Calu3 (cell line): Measurements from ENCODE around the gene HOXA7. TPM values are rescaled to one million over a fixed set of nuclear protein-coding genes. Genes with fewer than 3 reads are reported as not detected.

Experiments
- BruUV-seq: library from RNA; stranded (reverse); fragments of 400-500 nt; replicated peaks from 2 replicates; lab custom pipeline; 2021; lab: Mats Ljungman, UMichigan
- CTCF ChIA-PET: fragments of 300-600 bp; sonication (Branson Sonifier 250); formaldehyde crosslinking; loops from one replicate; lab custom pipeline; 2022; ENCODE audit warnings: antibody characterized with exemption; lab: Charles Lee
- DNase-seq: peaks from one replicate; pipeline ENCODE4 v3.0.0; 2022
- H3K27ac Mint-ChIP-seq: one replicate; pipeline ENCODE4 v1.8.0; 2022; ENCODE audit warnings: mixed read lengths; ENCODE audit not compliant: unreplicated experiment
- H3K27me3 Mint-ChIP-seq: one replicate; pipeline ENCODE4 v1.8.0; 2022; ENCODE audit warnings: mixed read lengths; ENCODE audit not compliant: unreplicated experiment
- H3K36me3 Mint-ChIP-seq: one replicate; pipeline ENCODE4 v1.8.0; 2022; ENCODE audit warnings: mild to moderate bottlenecking, moderate library complexity, mixed read lengths; ENCODE audit not compliant: insufficient read depth, unreplicated experiment
- H3K4me1 Mint-ChIP-seq: one replicate; pipeline ENCODE4 v1.8.0; 2022; ENCODE audit warnings: mild to moderate bottlenecking, low read depth, mixed read lengths; ENCODE audit not compliant: unreplicated experiment
- H3K4me3 Mint-ChIP-seq: one replicate; pipeline ENCODE4 v1.8.0; 2022; ENCODE audit warnings: mild to moderate bottlenecking, low read depth, moderate library complexity, mixed read lengths; ENCODE audit not compliant: unreplicated experiment
- H3K9me3 Mint-ChIP-seq: one replicate; pipeline ENCODE4 v1.8.0; 2022; ENCODE audit warnings: low read depth, mixed read lengths; ENCODE audit not compliant: unreplicated experiment
- intact Hi-C: fragments of 100-400 bp; cut with micrococcal nuclease; formaldehyde crosslinking; loops from one replicate; pipeline ENCODE4 v1.10.0; 2022; ENCODE audit not compliant: unreplicated experiment
- total RNA-seq: library from RNA; stranded (reverse); gene quantifications from 2 replicates; pipeline ENCODE4 v1.2.3, GENCODE V29; 2022
- TF ChIP-seq, protein P1 (sequence below): fragments of 200-600 bp; IDR thresholded peaks from one replicate; pipeline ENCODE4 v1.8.0; 2022; ENCODE audit warnings: antibody characterized with exemption; ENCODE audit not compliant: unreplicated experiment

HOXA7 gene
- total RNA-seq, 1 experiment from 2014 or later = not detected

DNA sequence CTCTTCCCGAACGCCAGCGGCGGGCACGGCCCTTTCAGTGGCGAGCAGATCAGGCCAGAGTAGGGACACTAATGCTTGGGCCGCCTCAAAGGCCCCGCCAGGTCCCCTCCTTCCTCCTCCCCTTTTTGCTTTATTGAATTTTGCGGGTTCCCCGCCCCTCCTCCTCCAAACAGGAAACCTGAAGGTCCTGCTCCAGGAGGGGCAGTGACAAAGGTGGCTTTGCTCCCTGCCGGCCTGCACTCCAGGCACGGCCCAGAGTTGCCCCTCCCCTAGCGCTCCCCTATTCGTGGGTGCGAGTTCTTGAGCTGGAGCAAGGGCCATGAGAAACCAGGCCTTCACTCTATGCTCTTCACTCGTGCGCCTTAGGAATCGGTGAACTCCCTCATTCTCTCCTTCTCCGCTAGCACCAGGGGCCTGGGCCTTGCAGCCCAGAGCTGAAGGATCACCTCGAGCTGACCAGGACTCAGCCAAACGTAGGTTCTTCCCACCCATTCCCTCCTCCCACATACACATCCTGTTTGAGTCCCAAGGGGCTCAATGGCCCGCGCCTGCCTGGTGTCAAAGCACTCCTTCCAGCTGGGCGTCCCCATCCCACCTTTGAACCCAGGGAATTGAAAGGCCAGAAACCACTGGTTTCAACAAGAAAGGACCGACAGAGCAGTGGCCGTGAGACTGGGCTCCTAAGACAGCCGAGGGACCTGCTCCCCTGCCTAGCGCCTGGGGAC is 8.3 kb downstream of the HOXA7 start:
- no TSS peak for BruUV-seq
- CTCF ChIA-PET = interaction anchor here (0.6 to 1.3 kb wide), 4 partner anchors 285 to 771 kb away, joined by 3 to 5 read pairs (median 4); no protein-coding TSS in a partner anchor
- peaks cover 11% of the 10 kb centered on the region for H3K4me1 Mint-ChIP-seq

DNA sequence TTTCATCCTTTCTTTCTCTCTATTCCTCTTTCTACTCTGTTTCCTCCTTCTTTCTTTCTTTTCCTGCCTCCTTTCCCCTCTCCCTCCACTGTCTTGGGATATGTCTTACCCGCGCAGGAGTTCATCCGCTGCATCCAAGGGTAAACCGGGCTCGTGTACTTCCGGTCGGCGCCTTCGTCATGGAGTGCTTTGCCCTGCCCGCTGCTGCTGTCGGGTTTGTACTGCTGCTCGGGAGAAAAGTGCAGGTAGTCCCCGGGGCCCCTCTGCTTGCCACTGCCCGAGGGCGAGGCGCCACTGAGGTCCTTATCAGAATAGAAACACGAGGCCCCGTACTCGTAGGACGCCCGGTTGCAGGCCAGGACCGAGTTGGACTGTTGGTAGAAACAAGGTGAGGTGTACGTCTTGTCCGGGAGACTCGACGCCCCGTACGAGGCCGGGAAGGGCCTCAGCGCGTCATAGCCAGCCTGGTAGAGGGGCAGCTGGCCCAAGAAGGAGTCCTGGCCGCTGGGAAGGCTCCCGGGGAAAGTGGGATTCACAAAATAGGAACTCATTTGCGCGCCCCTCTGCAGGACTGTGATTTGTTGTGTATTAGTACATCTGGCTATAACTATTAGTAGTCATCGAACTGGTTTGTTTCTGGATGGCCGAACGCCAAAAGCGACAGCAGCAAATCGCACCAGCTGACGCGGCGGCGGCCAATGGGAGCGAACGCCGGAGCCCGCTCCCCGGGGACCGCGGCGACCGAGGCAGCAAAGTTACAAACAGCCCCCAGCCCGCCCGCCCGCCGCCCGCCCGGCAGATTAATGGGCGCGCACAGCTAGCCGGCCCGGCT is 9.1 kb downstream of the HOXA7 start, which contains the start of gene HOXA6:
HOXA6 (minus strand) TSS at position 576 of the 832 bp plus-strand sequence; CDS start at position 551, 25 bp downstream.
- peak within 1 kb of the TSS; percentile 76 for H3K4me3 Mint-ChIP-seq
- intact Hi-C loops = no loop called here
- no peaks in the 10 kb centered on the region for H3K9me3 Mint-ChIP-seq
- peaks cover 16% of the 10 kb centered on the region for H3K27me3 Mint-ChIP-seq
- peak; percentile 78 for DNase-seq
- TF ChIP-seq, protein P1, sequence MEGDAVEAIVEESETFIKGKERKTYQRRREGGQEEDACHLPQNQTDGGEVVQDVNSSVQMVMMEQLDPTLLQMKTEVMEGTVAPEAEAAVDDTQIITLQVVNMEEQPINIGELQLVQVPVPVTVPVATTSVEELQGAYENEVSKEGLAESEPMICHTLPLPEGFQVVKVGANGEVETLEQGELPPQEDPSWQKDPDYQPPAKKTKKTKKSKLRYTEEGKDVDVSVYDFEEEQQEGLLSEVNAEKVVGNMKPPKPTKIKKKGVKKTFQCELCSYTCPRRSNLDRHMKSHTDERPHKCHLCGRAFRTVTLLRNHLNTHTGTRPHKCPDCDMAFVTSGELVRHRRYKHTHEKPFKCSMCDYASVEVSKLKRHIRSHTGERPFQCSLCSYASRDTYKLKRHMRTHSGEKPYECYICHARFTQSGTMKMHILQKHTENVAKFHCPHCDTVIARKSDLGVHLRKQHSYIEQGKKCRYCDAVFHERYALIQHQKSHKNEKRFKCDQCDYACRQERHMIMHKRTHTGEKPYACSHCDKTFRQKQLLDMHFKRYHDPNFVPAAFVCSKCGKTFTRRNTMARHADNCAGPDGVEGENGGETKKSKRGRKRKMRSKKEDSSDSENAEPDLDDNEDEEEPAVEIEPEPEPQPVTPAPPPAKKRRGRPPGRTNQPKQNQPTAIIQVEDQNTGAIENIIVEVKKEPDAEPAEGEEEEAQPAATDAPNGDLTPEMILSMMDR = no peak
- peaks cover 11% of the 10 kb centered on the region for H3K4me1 Mint-ChIP-seq
- H3K36me3 Mint-ChIP-seq = peaks cover 37% of the 10 kb centered on the region
- no peak within 1 kb of the TSS for H3K27ac Mint-ChIP-seq
- no TSS peak for BruUV-seq
- CTCF ChIA-PET = interaction anchor here (0.6 to 1.0 kb wide), 2 partner anchors 284 to 770 kb away, joined by 4 to 5 read pairs; no protein-coding TSS in a partner anchor

More for the DNA sequence above, 8.3 kb downstream of the HOXA7 start:
- TF ChIP-seq, protein P1 = no peak
- Mint-ChIP-seq H3K9me3 (no peaks in the 10 kb centered on the region), H3K36me3 (peaks cover 37% of the 10 kb centered on the region), H3K27me3 (peaks cover 24% of the 10 kb centered on the region), H3K4me3 (peak overlapping the region; percentile 76), H3K27ac (no peak overlapping the region)
- intact Hi-C loops = no loop called here
- peak; percentile 80 for DNase-seq

DNA sequence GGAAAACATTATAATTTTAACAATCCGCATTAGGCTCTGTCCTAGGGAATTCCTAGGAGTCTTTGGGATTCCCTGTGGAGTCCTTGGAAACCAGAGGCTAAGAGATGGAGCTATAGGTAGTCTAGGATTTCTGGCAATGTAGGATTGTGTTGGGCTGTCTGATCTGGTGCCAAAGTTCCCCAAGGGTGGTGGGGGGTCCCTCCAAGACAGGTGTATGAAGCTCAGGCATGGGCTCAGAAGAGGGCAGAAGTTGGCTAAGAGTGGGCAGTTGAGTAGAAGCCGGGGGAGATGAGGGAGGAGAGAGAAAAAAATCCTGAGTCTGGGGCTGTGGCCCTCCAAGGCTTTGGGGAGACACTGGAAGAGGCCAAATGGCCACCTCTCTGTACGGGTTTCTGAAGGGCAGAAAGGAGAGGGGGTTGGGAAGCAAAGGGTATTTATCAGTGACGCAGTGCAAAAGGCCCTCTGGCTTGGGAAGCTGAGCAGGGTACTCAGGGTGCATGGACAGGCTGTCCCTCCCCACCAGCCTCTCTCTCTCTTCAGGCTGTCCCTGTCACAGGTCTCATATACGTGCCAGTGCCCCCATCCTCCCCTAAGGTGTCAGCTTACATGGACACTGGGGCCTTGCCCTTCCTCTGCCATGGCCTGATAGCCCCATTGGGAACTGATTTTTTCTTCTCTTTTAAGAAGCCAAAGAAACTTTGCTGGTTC is 9.8 kb downstream of the HOXA7 start:
- no TSS peak for BruUV-seq
- no peak for DNase-seq
- Mint-ChIP-seq H3K4me3 (no peak overlapping the region), H3K4me1 (peaks cover 6% of the 10 kb centered on the region), H3K36me3 (peaks cover 34% of the 10 kb centered on the region), H3K9me3 (no peaks in the 10 kb centered on the region), H3K27ac (no peak overlapping the region), H3K27me3 (peaks cover 8% of the 10 kb centered on the region)
- TF ChIP-seq, protein P1 = no peak
- CTCF ChIA-PET = no interaction called here
- intact Hi-C loops = no loop called here

DNA sequence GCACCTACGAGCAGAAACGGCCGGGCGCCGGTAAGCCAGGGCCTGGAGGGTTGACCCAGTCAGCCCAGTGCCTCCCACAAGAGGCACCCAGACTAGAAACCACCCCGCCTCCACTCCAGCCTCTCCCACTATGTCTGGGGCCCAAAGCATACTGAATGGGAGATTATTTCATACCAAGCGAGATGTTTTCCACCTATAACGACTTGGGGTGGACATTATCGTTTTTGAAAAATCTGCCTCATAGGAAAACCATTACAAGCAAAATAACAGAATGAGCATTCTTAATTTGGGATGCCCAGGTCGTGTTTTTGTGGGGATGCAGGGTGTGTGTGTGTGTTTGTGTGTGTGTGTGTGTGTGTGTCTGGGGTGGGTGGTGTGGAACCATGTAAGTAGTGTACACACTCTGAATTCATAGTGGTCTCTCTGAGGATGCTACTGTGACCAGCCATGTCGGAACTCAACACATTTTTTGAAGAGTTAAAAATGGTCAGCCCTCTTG is 10.5 kb downstream of the HOXA7 start:
- no peaks in the 10 kb centered on the region for H3K9me3 Mint-ChIP-seq
- CTCF ChIA-PET = interaction anchor here (1.0 kb wide), 1 partner anchor 25 kb away, joined by 8 read pairs; no protein-coding TSS in a partner anchor
- no TSS peak for BruUV-seq
- no peak overlapping the region for H3K27ac Mint-ChIP-seq
- peaks cover 1% of the 10 kb centered on the region for H3K27me3 Mint-ChIP-seq
- TF ChIP-seq, protein P1 = no peak
- H3K36me3 Mint-ChIP-seq = peaks cover 27% of the 10 kb centered on the region
- H3K4me1 Mint-ChIP-seq = no peaks in the 10 kb centered on the region
- no peak for DNase-seq
- H3K4me3 Mint-ChIP-seq = no peak overlapping the region
- intact Hi-C loops = no loop called here
